OCI-LY1 (cell line): ENCODE results near the gene SPATA13.

ENCODE experiments used
- H2AFZ ChIP-seq: fragments of 200-600 bp; sonication (generic), shearing (Covaris generic); 2 replicates; pipeline ENCODE4 v1.6.0; 2014; ENCODE audit warnings: antibody characterized with exemption, mild to moderate bottlenecking, low read length
- H3F3A ChIP-seq: fragments of 200-600 bp; sonication (generic), shearing (Covaris generic); 2 replicates; pipeline ENCODE4 v1.6.0; 2014; ENCODE audit warnings: mild to moderate bottlenecking, antibody characterized with exemption, low read length, moderate library complexity; ENCODE audit not compliant: insufficient read depth
- H3K27ac ChIP-seq: fragments of 200-600 bp; sonication (generic); 2 replicates; pipeline ENCODE4 v1.5.1; 2014; ENCODE audit warnings: low read length, mixed run types, mild to moderate bottlenecking, low read depth; ENCODE audit not compliant: poor library complexity, severe bottlenecking
- H3K27me3 ChIP-seq: fragments of 200-600 bp; sonication (generic); 2 replicates; pipeline ENCODE4 v1.6.0; 2014; ENCODE audit warnings: antibody characterized with exemption, mild to moderate bottlenecking, low read length, moderate library complexity; ENCODE audit not compliant: insufficient read depth
- H3K36me3 ChIP-seq: fragments of 200-600 bp; sonication (generic); 2 replicates; pipeline ENCODE4 v1.6.1; 2014; ENCODE audit warnings: mild to moderate bottlenecking, antibody characterized with exemption, low read length, moderate library complexity, mixed read lengths; ENCODE audit not compliant: insufficient read depth
- H3K4me1 ChIP-seq: fragments of 200-600 bp; sonication (generic); 2 replicates; pipeline ENCODE4 v1.5.1; 2014; ENCODE audit warnings: mild to moderate bottlenecking, low read length, moderate library complexity; ENCODE audit not compliant: insufficient read depth, severe bottlenecking
- H3K4me2 ChIP-seq: fragments of 200-600 bp; sonication (generic), shearing (Covaris generic); 2 replicates; pipeline ENCODE4 v1.6.1; 2014; ENCODE audit warnings: low read length
- H3K4me3 ChIP-seq: fragments of 200-600 bp; sonication (generic); 2 replicates; pipeline ENCODE4 v1.5.1; 2014; ENCODE audit warnings: low read length, low read depth, mild to moderate bottlenecking, mixed read lengths; ENCODE audit not compliant: poor library complexity, severe bottlenecking
- H3K79me2 ChIP-seq: fragments of 200-600 bp; shearing (Covaris generic); 2 replicates; pipeline ENCODE4 v1.6.1; 2016; ENCODE audit warnings: mixed run types, low read length, mixed read lengths; ENCODE audit not compliant: insufficient read depth
- H3K9ac ChIP-seq: fragments of 200-600 bp; sonication (generic), shearing (Covaris generic); 2 replicates; pipeline ENCODE4 v1.6.1; 2014; ENCODE audit warnings: mild to moderate bottlenecking, low read length, mixed read lengths
- H3K9me2 ChIP-seq: fragments of 200-600 bp; sonication (generic), shearing (Covaris generic); 2 replicates; pipeline ENCODE4 v1.6.1; 2014; ENCODE audit warnings: low read depth, mild to moderate bottlenecking, low read length, mixed read lengths
- H3K9me3 ChIP-seq: fragments of 200-600 bp; shearing (Covaris generic); 2 replicates; pipeline ENCODE4 v1.6.1; 2014; ENCODE audit warnings: low read length, mixed read lengths
- H4K20me1 ChIP-seq: fragments of 200-600 bp; sonication (generic), shearing (Covaris generic); 2 replicates; pipeline ENCODE4 v1.6.0; 2016; ENCODE audit warnings: mild to moderate bottlenecking, low read length; ENCODE audit not compliant: insufficient read depth
- CTCF ChIP-seq: fragments of 200-600 bp; sonication (generic), shearing (Covaris generic); IDR thresholded peaks from 2 replicates; pipeline ENCODE4 v1.5.1; 2017; ENCODE audit warnings: mild to moderate bottlenecking, antibody characterized with exemption, low read length, moderate library complexity, mixed read lengths
- EZH2 ChIP-seq: fragments of 200-600 bp; sonication (generic), shearing (Covaris generic); IDR thresholded peaks from 2 replicates; pipeline ENCODE4 v1.8.0; 2017; ENCODE audit warnings: borderline replicate concordance, mixed run types, mild to moderate bottlenecking, antibody characterized with exemption, low read length, moderate library complexity, mixed read lengths

The SPATA13 gene

GRCh38 chr13:24221007-24221406, 60.5 kb downstream of the SPATA13 start:
- H3K4me1 ChIP-seq: no peaks in the 10 kb centered on the region
- H3K4me3 ChIP-seq: no peak overlapping the region
- no peak overlapping the region for H2AFZ ChIP-seq
- H3K36me3 ChIP-seq: no peaks in the 10 kb centered on the region
- no peak overlapping the region for H3K4me2 ChIP-seq
- TF ChIP-seq CTCF (no peak), EZH2 (no peak)
- no peak overlapping the region for H3K27ac ChIP-seq
- H3K9ac ChIP-seq: no peak overlapping the region
- H4K20me1 ChIP-seq: no peaks in the 10 kb centered on the region
- H3K9me3 ChIP-seq: no peaks in the 10 kb centered on the region
- H3F3A ChIP-seq: no peaks in the 10 kb centered on the region
- H3K9me2 ChIP-seq: no peaks in the 10 kb centered on the region
- H3K79me2 ChIP-seq: no peaks in the 10 kb centered on the region
- peaks cover 4% of the 10 kb centered on the region; the same call in 1 of the 2 replicates for H3K27me3 ChIP-seq

GRCh38 chr13:24222756-24223155, 62.2 kb downstream of the SPATA13 start:
- Histone ChIP-seq H3K4me2 (no peak overlapping the region), H3K27ac (no peak overlapping the region), H3K9me3 (no peaks in the 10 kb centered on the region), H3K4me3 (no peak overlapping the region), H2AFZ (no peak overlapping the region), H3K9me2 (no peaks in the 10 kb centered on the region), H3K36me3 (no peaks in the 10 kb centered on the region), H3K79me2 (no peaks in the 10 kb centered on the region), H3K4me1 (no peaks in the 10 kb centered on the region), H3F3A (no peaks in the 10 kb centered on the region), H4K20me1 (no peaks in the 10 kb centered on the region), H3K9ac (no peak overlapping the region), H3K27me3 (peaks cover 4% of the 10 kb centered on the region; the same call in 1 of the 2 replicates)
- no peak for TF ChIP-seq CTCF

GRCh38 chr13:24223341-24224231, 63.1 kb downstream of the SPATA13 start:
- Histone ChIP-seq H3K27ac (no peak overlapping the region), H2AFZ (no peak overlapping the region), H3K4me3 (no peak overlapping the region), H3K79me2 (no peaks in the 10 kb centered on the region), H3K4me1 (no peaks in the 10 kb centered on the region), H4K20me1 (no peaks in the 10 kb centered on the region), H3K36me3 (no peaks in the 10 kb centered on the region), H3K27me3 (peaks cover 4% of the 10 kb centered on the region; the same call in 1 of the 2 replicates), H3K4me2 (no peak overlapping the region), H3K9ac (no peak overlapping the region), H3F3A (no peaks in the 10 kb centered on the region), H3K9me2 (no peaks in the 10 kb centered on the region), H3K9me3 (no peaks in the 10 kb centered on the region)
- TF ChIP-seq CTCF (no peak), EZH2 (no peak)
